ENCODE measurements around the gene TBC1D30.

DNA sequence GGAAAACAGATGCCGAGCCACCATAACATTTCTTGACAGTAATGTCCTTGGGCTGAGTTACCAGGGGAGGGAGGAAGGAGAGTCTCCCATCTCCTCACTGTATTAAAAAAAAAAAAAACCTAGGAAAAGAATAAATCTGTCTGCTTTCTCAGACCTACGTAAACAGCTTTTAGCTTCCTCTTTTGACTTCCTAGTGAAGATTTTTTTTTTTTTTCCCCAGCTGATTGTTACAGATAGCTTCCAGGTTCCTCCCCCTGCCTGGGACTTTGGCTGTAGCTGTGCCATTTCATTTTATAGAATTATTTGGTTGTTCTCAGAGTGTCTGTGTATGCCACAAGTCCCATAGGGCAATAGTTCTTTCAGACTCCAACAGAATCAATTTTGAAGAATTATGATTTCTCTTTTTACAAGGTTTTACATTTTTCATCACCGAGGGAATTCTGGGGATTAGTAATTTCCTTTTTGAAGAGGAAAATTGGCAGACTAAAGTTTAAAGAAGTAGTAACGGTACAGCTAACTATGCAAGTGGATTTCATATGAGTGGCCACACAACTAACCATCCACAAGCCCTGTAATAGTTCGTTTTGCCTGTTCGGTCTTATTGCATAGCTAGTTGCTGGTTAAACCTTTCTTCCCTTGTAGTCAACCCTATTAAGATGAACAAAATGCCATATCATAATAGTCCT is 42.1 kb upstream of the TBC1D30 start:
- TF ChIP-seq, protein P1, sequence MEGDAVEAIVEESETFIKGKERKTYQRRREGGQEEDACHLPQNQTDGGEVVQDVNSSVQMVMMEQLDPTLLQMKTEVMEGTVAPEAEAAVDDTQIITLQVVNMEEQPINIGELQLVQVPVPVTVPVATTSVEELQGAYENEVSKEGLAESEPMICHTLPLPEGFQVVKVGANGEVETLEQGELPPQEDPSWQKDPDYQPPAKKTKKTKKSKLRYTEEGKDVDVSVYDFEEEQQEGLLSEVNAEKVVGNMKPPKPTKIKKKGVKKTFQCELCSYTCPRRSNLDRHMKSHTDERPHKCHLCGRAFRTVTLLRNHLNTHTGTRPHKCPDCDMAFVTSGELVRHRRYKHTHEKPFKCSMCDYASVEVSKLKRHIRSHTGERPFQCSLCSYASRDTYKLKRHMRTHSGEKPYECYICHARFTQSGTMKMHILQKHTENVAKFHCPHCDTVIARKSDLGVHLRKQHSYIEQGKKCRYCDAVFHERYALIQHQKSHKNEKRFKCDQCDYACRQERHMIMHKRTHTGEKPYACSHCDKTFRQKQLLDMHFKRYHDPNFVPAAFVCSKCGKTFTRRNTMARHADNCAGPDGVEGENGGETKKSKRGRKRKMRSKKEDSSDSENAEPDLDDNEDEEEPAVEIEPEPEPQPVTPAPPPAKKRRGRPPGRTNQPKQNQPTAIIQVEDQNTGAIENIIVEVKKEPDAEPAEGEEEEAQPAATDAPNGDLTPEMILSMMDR (IDR thresholded peaks at IDR 0.05; ENCODE audit: low read depth, low read length, poor library complexity, severe bottlenecking): no peak
- TF ChIP-seq EZH2phosphoT487 (IDR thresholded peaks at IDR 0.05; ENCODE audit: borderline replicate concordance, low read length): no peak

Measured in DOHH2 (cell line).